ENCODE data around the gene KRTAP9-3.
"Not testable (repeated sequence)": the region's sequence is repeated elsewhere in the genome, so short reads cannot be mapped to it uniquely, and the experiment has no call there.

Gene KRTAP9-3

GRCh38 chr17:41271858-41272257 lies 39.6 kb downstream of the KRTAP9-3 start:
- TF ChIP-seq, protein P1, sequence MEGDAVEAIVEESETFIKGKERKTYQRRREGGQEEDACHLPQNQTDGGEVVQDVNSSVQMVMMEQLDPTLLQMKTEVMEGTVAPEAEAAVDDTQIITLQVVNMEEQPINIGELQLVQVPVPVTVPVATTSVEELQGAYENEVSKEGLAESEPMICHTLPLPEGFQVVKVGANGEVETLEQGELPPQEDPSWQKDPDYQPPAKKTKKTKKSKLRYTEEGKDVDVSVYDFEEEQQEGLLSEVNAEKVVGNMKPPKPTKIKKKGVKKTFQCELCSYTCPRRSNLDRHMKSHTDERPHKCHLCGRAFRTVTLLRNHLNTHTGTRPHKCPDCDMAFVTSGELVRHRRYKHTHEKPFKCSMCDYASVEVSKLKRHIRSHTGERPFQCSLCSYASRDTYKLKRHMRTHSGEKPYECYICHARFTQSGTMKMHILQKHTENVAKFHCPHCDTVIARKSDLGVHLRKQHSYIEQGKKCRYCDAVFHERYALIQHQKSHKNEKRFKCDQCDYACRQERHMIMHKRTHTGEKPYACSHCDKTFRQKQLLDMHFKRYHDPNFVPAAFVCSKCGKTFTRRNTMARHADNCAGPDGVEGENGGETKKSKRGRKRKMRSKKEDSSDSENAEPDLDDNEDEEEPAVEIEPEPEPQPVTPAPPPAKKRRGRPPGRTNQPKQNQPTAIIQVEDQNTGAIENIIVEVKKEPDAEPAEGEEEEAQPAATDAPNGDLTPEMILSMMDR (IDR thresholded peaks at IDR 0.05; ENCODE audit: low read depth, low read length), result no peak
- in situ Hi-C loops (cut with HindIII; ENCODE audit: low sequenced_read_pairs), result no loop called here
- no peak overlapping the region for H3K4me3 ChIP-seq (ENCODE audit: low read depth, low read length)
- no peak for DNase-seq (ENCODE audit: low read depth, low spot score)

- H3K4me3 ChIP-seq (ENCODE audit: low read depth, low read length); DNase-seq (ENCODE audit: low read depth, low spot score); in situ Hi-C loops (cut with HindIII; ENCODE audit: low sequenced_read_pairs): not testable (repeated sequence)
Observed at GRCh38 chr17:41275648-41276190, 43.5 kb downstream of the KRTAP9-3 start, which contains the start of gene KRTAP9-7. Gene KRTAP9-7, plus strand, starts transcription at chr17:41275698. Its CDS starts 0 bp downstream, at chr17:41275698.

- TF ChIP-seq, protein P1 (IDR thresholded peaks at IDR 0.05; ENCODE audit: low read depth, low read length), result no peak
- DNase-seq (ENCODE audit: low read depth, low spot score), result no peak
- in situ Hi-C loops (cut with HindIII; ENCODE audit: low sequenced_read_pairs), result no loop called here
- no peak overlapping the region for H3K4me3 ChIP-seq (ENCODE audit: low read depth, low read length)
Observed at GRCh38 chr17:41278176-41278955, 46.1 kb downstream of the KRTAP9-3 start.

All from astrocyte of the spinal cord (primary cell).